HEK293 (cell line): Measurements from ENCODE around the gene CYB5B.
A peak's percentile ranks its signal among the peaks of the same experiment; 100 is the strongest.

Source experiments
- CTCF ChIA-PET: fragments of 350-600 bp; formaldehyde crosslinking; extraction: SDS; loops from one replicate; lab custom pipeline; 2021; ENCODE audit warnings: antibody characterized with exemption; lab: Yijun Ruan, JAX
- POLR2A ChIA-PET: fragments of 300-600 bp; formaldehyde crosslinking; extraction: SDS; loops from one replicate; lab custom pipeline; 2020; ENCODE audit warnings: antibody characterized with exemption, inconsistent platforms; lab: Yijun Ruan, JAX
- H3K27ac ChIP-seq: fragments of 200-500 bp; sonication (Bioruptor generic); 2 replicates; pipeline ENCODE4 v1.5.1; 2014; ENCODE audit warnings: low read depth, low read length, control low read depth, inconsistent platforms; ENCODE audit errors: extremely low read depth
- H3K36me3 ChIP-seq, 2 experiments: fragments of 200-500 bp in 1 of 2; sonication (Bioruptor generic) in 1 of 2; 1 replicate in 1 of 2; 2 replicates in 1 of 2; pipeline ENCODE4 v1.5.1; 2014 to 2017; ENCODE audit warnings: inconsistent platforms in 2 of 2, low read length in 2 of 2; ENCODE audit not compliant: control insufficient read depth in 2 of 2, insufficient read depth in 1 of 2
- H3K4me1 ChIP-seq: fragments of 200-500 bp; sonication (Bioruptor generic); 2 replicates; pipeline ENCODE4 v1.5.1; 2014; ENCODE audit warnings: mild to moderate bottlenecking, low read length, inconsistent platforms; ENCODE audit not compliant: control insufficient read depth, insufficient read depth
- H3K4me3 ChIP-seq: 2 replicates; pipeline ENCODE4 v1.5.1; 2011; ENCODE audit warnings: low read depth, mild to moderate bottlenecking, control low read depth, low read length, moderate library complexity
- H3K9me3 ChIP-seq: fragments of 200-500 bp; sonication (Bioruptor generic); 2 replicates; pipeline ENCODE4 v1.5.1; 2014; ENCODE audit warnings: low read depth, low read length, inconsistent platforms; ENCODE audit not compliant: control insufficient read depth, insufficient read depth
- FEZF1 ChIP-seq: fragments of 450-650 bp; formaldehyde crosslinking; IDR thresholded peaks from 2 replicates; pipeline ENCODE4 v1.5.1; 2016; ENCODE audit warnings: missing biosample characterization, missing genetic modification characterization
- GFI1B ChIP-seq: fragments of 450-650 bp; formaldehyde crosslinking; IDR thresholded peaks from 2 replicates; pipeline ENCODE4 v1.5.1; 2016; ENCODE audit warnings: missing biosample characterization, missing genetic modification characterization
- IKZF3 ChIP-seq: fragments of 450-650 bp; IDR thresholded peaks from 2 replicates; pipeline ENCODE4 v1.5.0; 2018; ENCODE audit warnings: missing biosample characterization, mild to moderate bottlenecking, missing genetic modification characterization, moderate library complexity
- KLF10 ChIP-seq: fragments of 450-650 bp; IDR thresholded peaks from 2 replicates; pipeline ENCODE4 v1.5.1; 2018; ENCODE audit warnings: missing biosample characterization, mild to moderate bottlenecking, missing genetic modification characterization
- OSR2 ChIP-seq: fragments of 450-650 bp; formaldehyde crosslinking; IDR thresholded peaks from 2 replicates; pipeline ENCODE4 v1.5.1; 2016; ENCODE audit warnings: missing biosample characterization, missing genetic modification characterization
- PRDM1 ChIP-seq: fragments of 450-650 bp; formaldehyde crosslinking; IDR thresholded peaks from 2 replicates; pipeline ENCODE4; 2016; ENCODE audit warnings: missing biosample characterization, missing genetic modification characterization
- SP7 ChIP-seq: fragments of 450-650 bp; formaldehyde crosslinking; IDR thresholded peaks from 2 replicates; pipeline ENCODE4 v1.5.1; 2016; ENCODE audit warnings: missing biosample characterization, missing genetic modification characterization
- TCF7L2 ChIP-seq: IDR thresholded peaks from 2 replicates; pipeline ENCODE4 v1.6.1; 2011; ENCODE audit warnings: low read depth, mild to moderate bottlenecking, inconsistent platforms, low read length, moderate library complexity, borderline replicate concordance
- ZBTB20 ChIP-seq: fragments of 450-650 bp; formaldehyde crosslinking; IDR thresholded peaks from 2 replicates; pipeline ENCODE4 v1.5.1; 2016; ENCODE audit warnings: missing biosample characterization, missing genetic modification characterization
- ZNF121 ChIP-seq: fragments of 450-650 bp; formaldehyde crosslinking; IDR thresholded peaks from 2 replicates; pipeline ENCODE4 v1.5.1; 2016; ENCODE audit warnings: missing biosample characterization, missing genetic modification characterization
- ZNF23 ChIP-seq: fragments of 450-650 bp; formaldehyde crosslinking; IDR thresholded peaks from 2 replicates; pipeline ENCODE4 v1.5.1; 2016; ENCODE audit warnings: missing biosample characterization, missing genetic modification characterization, borderline replicate concordance
- ZNF335 ChIP-seq: fragments of 450-650 bp; formaldehyde crosslinking; conservative IDR thresholded peaks from 2 replicates; pipeline ENCODE4 v1.5.1; 2016; ENCODE audit warnings: missing biosample characterization, missing genetic modification characterization
- ZNF394 ChIP-seq: fragments of 450-650 bp; formaldehyde crosslinking; IDR thresholded peaks from 2 replicates; pipeline ENCODE4 v1.5.1; 2016; ENCODE audit warnings: missing biosample characterization, missing genetic modification characterization, mild to moderate bottlenecking, moderate library complexity, borderline replicate concordance
- ZNF521 ChIP-seq: fragments of 450-650 bp; formaldehyde crosslinking; IDR thresholded peaks from 2 replicates; pipeline ENCODE4 v1.5.1; 2017; ENCODE audit warnings: missing biosample characterization, mild to moderate bottlenecking, missing genetic modification characterization
- ZNF549 ChIP-seq: fragments of 450-650 bp; IDR thresholded peaks from 2 replicates; pipeline ENCODE4 v1.5.1; 2018; ENCODE audit warnings: missing biosample characterization, missing genetic modification characterization, mild to moderate bottlenecking, inconsistent platforms, moderate library complexity
- ZNF561 ChIP-seq: fragments of 450-650 bp; IDR thresholded peaks from 2 replicates; pipeline ENCODE4 v1.5.1; 2018; ENCODE audit warnings: missing biosample characterization, missing genetic modification characterization, borderline replicate concordance
- ZNF654 ChIP-seq: fragments of 450-650 bp; formaldehyde crosslinking; IDR thresholded peaks from 2 replicates; pipeline ENCODE4 v1.5.1; 2016; ENCODE audit warnings: low read depth, missing biosample characterization, missing genetic modification characterization
- ZNF660 ChIP-seq: fragments of 450-650 bp; IDR thresholded peaks from 2 replicates; pipeline ENCODE4 v1.5.1; 2018; ENCODE audit warnings: missing biosample characterization, mild to moderate bottlenecking, missing genetic modification characterization
- ZNF692 ChIP-seq: fragments of 450-650 bp; formaldehyde crosslinking; IDR thresholded peaks from 2 replicates; pipeline ENCODE4 v1.5.1; 2016; ENCODE audit warnings: missing biosample characterization, missing genetic modification characterization
- ZNF76 ChIP-seq: fragments of 450-650 bp; formaldehyde crosslinking; IDR thresholded peaks from 2 replicates; pipeline ENCODE4; 2016; ENCODE audit warnings: low read depth, missing biosample characterization, missing genetic modification characterization, borderline replicate concordance
- ZNF768 ChIP-seq: fragments of 450-650 bp; formaldehyde crosslinking; IDR thresholded peaks from 2 replicates; pipeline ENCODE4 v1.5.1; 2018; ENCODE audit warnings: missing biosample characterization, mild to moderate bottlenecking, missing genetic modification characterization
- ZNF837 ChIP-seq: fragments of 450-650 bp; formaldehyde crosslinking; IDR thresholded peaks from 2 replicates; pipeline ENCODE4 v1.5.1; 2016; ENCODE audit warnings: missing biosample characterization, missing genetic modification characterization
- ZNF843 ChIP-seq: fragments of 450-650 bp; formaldehyde crosslinking; IDR thresholded peaks from 2 replicates; pipeline ENCODE4 v1.5.1; 2016; ENCODE audit warnings: missing biosample characterization, missing genetic modification characterization
- ZSCAN18 ChIP-seq: fragments of 450-650 bp; formaldehyde crosslinking; IDR thresholded peaks from 2 replicates; pipeline ENCODE4 v1.5.1; 2016; ENCODE audit warnings: missing biosample characterization, missing genetic modification characterization
- TF ChIP-seq, protein P1 (sequence below): fragments of 450-650 bp; formaldehyde crosslinking; IDR thresholded peaks from 2 replicates; pipeline ENCODE4 v1.5.1; 2016; ENCODE audit warnings: missing biosample characterization, missing genetic modification characterization
- TF ChIP-seq, protein P2 (sequence below): fragments of 450-650 bp; formaldehyde crosslinking; IDR thresholded peaks from 2 replicates; pipeline ENCODE4 v1.5.1; 2017; ENCODE audit warnings: missing biosample characterization, missing genetic modification characterization

The CYB5B gene

DNA sequence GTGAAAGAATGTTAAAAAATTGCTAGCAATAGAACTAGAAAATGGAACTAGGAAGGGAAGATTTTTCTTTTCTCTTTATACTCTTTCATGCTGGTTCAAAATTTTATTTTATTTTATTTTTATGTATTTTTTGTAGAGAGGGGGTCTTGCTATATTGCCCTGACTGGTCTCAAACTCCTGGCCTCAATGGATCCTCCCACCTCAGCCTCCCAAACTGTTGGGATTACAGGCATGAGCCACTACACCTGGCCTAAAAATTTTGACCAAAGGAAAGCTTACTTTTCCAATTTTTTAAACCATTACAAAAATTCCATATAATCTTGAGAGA lies 28.6 kb upstream of the CYB5B start:
- H3K9me3 ChIP-seq, result no peaks in the 10 kb centered on the region
- TF ChIP-seq ZNF768 (no peak), ZNF121 (peak; percentile 92)
- TF ChIP-seq, all 188 proteins: peak for 1
- H3K4me1 ChIP-seq, result peaks cover 9% of the 10 kb centered on the region
- ChIA-PET CTCF (interaction anchor here (0.6 to 1.9 kb wide), 26 partner anchors 8 to 754 kb away, joined by 3 to 14 read pairs (median 4); partner anchors contain the start of genes NOB1 and TERF2), POLR2A (interaction anchor here (0.8 to 1.2 kb wide), 5 partner anchors 9 to 359 kb away, joined by 3 to 9 read pairs (median 4); partner anchors contain the start of genes NOB1 and TERF2)
- H3K36me3 ChIP-seq, result no peaks in the 10 kb centered on the region
- H3K4me3 ChIP-seq, result no peak overlapping the region
- no peak overlapping the region for H3K27ac ChIP-seq

DNA sequence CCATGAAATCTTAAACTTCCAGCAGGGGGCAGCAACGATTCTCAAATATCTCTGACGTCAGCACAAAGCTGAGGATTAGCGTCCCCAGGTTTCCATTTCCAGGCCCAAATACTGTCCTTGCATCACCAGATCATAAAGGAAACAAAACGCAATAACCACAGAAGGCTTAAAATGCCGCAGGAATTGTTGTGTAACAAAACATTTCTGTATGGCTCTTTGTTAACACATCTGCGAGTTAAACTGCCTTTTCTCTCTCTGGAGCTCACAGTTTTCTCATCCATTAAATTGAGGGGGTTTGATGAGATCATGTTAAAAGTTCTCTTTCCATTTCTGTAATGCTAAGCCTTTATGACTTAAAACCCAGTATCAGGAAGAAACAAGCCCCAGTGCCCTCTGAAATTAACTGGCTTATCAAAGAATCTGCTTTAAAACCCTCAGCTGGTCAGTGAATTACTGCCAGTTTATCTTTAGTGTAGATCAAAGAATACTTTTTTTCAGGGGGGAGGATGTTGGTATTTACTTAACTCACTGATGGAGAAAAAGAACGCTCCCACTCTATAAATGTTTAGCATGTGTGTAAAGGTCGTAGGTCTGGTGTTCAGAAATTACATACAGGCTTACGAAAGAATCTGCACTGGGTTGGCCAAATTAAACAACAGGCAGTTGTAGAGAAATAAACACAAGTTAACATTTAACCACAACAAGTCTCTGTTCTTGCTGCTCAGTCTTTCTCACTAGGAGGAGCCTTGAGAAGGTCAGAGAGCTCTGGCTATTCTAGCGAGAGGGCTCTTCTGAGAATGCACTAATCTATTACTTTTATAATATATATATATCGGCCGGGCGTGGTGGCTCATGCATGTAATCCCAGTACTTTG lies 28.0 kb upstream of the CYB5B start:
- POLR2A ChIA-PET, result interaction anchor here (0.7 to 1.2 kb wide), 6 partner anchors 8 to 358 kb away, joined by 3 to 9 read pairs (median 4); partner anchors contain the start of genes NOB1 and TERF2
- peaks cover 9% of the 10 kb centered on the region for H3K4me1 ChIP-seq
- no peaks in the 10 kb centered on the region for H3K36me3 ChIP-seq
- CTCF ChIA-PET, result interaction anchor here (0.6 to 1.9 kb wide), 28 partner anchors 8 to 888 kb away, joined by 3 to 14 read pairs (median 4); partner anchors contain the start of genes NOB1 and TERF2
- H3K9me3 ChIP-seq, result no peaks in the 10 kb centered on the region
- no peak overlapping the region for H3K4me3 ChIP-seq
- peak overlapping the region; percentile 56 for H3K27ac ChIP-seq
- TF ChIP-seq ZNF76, result 0 out of 2 replicates have a peak, but pooled peaks have one; percentile 9
- TF ChIP-seq TCF7L2, result peak; percentile 60; the same call in 1 of the 2 replicates
- TF ChIP-seq ZNF23 (tag by site-specific recombination), result no peak
- peak; percentile 30 for TF ChIP-seq ZNF561 (tag by site-specific recombination)
- TF ChIP-seq ZNF837 (tag by site-specific recombination), result no peak
- TF ChIP-seq ZNF335 (tag by site-specific recombination), result peak; percentile 72
- TF ChIP-seq ZSCAN18 (tag by site-specific recombination), result 0 out of 2 replicates have a peak, but pooled peaks have one; percentile 31
- peak; percentile 92 for TF ChIP-seq IKZF3
- TF ChIP-seq ZNF692, result 0 out of 2 replicates have a peak, but pooled peaks have one; percentile 72
- TF ChIP-seq SP7 (tag by site-specific recombination), result peak; percentile 79
- TF ChIP-seq ZNF521, result no peak
- TF ChIP-seq ZBTB20 (tag by site-specific recombination), result peak; percentile 53
- peak; percentile 91 for TF ChIP-seq FEZF1 (tag by site-specific recombination)
- TF ChIP-seq OSR2, result peak; percentile 21; the same call in 1 of the 2 replicates
- TF ChIP-seq ZNF394 (tag by site-specific recombination), result peak; percentile 64; the same call in 1 of the 2 replicates
- peak; percentile 33; the same call in 1 of the 2 replicates for TF ChIP-seq KLF10
- peak; percentile 73; the same call in 1 of the 2 replicates for TF ChIP-seq ZNF660 (tag by site-specific recombination)
- TF ChIP-seq ZNF549, result no peak
- TF ChIP-seq ZNF654 (tag by site-specific recombination), result peak; percentile 78
- TF ChIP-seq GFI1B (tag by site-specific recombination), result no peak
- TF ChIP-seq, protein P1, sequence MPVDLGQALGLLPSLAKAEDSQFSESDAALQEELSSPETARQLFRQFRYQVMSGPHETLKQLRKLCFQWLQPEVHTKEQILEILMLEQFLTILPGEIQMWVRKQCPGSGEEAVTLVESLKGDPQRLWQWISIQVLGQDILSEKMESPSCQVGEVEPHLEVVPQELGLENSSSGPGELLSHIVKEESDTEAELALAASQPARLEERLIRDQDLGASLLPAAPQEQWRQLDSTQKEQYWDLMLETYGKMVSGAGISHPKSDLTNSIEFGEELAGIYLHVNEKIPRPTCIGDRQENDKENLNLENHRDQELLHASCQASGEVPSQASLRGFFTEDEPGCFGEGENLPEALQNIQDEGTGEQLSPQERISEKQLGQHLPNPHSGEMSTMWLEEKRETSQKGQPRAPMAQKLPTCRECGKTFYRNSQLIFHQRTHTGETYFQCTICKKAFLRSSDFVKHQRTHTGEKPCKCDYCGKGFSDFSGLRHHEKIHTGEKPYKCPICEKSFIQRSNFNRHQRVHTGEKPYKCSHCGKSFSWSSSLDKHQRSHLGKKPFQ (tag by site-specific recombination), result no peak
- 0 out of 2 replicates have a peak, but pooled peaks have one; percentile 44 for TF ChIP-seq PRDM1 (tag by site-specific recombination)
- 0 out of 2 replicates have a peak, but pooled peaks have one; percentile 21 for TF ChIP-seq ZNF843 (tag by site-specific recombination)
- TF ChIP-seq, protein P2, sequence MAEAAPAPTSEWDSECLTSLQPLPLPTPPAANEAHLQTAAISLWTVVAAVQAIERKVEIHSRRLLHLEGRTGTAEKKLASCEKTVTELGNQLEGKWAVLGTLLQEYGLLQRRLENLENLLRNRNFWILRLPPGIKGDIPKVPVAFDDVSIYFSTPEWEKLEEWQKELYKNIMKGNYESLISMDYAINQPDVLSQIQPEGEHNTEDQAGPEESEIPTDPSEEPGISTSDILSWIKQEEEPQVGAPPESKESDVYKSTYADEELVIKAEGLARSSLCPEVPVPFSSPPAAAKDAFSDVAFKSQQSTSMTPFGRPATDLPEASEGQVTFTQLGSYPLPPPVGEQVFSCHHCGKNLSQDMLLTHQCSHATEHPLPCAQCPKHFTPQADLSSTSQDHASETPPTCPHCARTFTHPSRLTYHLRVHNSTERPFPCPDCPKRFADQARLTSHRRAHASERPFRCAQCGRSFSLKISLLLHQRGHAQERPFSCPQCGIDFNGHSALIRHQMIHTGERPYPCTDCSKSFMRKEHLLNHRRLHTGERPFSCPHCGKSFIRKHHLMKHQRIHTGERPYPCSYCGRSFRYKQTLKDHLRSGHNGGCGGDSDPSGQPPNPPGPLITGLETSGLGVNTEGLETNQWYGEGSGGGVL (tag by site-specific recombination), result peak; percentile 15; the same call in 1 of the 2 replicates
